LNCAP (cell line): Measurements from ENCODE around the gene PPP2R2C.

Source experiments
- TF ChIP-seq, protein P1 (sequence below): fragments of 450-650 bp; IDR thresholded peaks from 2 replicates; pipeline ENCODE4 v1.5.1; 2017; ENCODE audit warnings: mild to moderate bottlenecking

PPP2R2C gene

DNA sequence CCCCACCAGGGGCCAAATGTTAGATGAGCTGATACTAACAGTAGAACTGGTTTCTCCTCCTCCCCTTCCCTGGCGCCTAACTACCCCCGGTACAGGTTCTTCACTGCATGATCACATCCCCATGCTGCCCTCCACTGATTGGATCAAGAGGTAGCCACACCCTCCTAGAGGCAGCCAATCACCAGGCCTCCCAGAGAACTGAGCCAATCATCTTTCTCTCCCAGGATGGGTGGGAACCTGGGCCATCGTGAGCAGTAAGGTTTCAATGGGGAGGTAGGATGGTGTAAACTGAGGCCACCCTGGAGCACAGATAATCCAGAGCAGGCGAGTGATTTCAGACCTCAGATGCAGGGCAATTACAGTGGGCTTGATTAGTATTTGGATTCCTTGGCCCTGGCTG is 64.2 kb downstream of the PPP2R2C start:
- TF ChIP-seq, protein P1, sequence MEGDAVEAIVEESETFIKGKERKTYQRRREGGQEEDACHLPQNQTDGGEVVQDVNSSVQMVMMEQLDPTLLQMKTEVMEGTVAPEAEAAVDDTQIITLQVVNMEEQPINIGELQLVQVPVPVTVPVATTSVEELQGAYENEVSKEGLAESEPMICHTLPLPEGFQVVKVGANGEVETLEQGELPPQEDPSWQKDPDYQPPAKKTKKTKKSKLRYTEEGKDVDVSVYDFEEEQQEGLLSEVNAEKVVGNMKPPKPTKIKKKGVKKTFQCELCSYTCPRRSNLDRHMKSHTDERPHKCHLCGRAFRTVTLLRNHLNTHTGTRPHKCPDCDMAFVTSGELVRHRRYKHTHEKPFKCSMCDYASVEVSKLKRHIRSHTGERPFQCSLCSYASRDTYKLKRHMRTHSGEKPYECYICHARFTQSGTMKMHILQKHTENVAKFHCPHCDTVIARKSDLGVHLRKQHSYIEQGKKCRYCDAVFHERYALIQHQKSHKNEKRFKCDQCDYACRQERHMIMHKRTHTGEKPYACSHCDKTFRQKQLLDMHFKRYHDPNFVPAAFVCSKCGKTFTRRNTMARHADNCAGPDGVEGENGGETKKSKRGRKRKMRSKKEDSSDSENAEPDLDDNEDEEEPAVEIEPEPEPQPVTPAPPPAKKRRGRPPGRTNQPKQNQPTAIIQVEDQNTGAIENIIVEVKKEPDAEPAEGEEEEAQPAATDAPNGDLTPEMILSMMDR, result no peak

DNA sequence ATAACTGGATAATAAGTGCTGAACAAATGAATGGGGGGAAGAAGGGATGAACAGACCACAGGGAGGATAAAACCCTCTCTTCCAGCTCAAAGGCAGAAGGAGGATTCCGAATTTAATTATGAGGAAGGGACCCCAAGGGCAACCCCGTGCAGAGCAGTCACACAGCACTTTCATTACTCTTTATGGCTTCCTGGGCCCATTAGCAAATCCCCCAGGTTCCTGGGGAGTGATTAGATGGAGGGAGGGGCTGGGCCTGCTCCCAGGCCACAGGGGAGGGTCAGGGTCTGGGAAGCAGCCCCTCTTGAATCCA is 67.1 kb downstream of the PPP2R2C start:
- TF ChIP-seq, protein P1, result no peak

DNA sequence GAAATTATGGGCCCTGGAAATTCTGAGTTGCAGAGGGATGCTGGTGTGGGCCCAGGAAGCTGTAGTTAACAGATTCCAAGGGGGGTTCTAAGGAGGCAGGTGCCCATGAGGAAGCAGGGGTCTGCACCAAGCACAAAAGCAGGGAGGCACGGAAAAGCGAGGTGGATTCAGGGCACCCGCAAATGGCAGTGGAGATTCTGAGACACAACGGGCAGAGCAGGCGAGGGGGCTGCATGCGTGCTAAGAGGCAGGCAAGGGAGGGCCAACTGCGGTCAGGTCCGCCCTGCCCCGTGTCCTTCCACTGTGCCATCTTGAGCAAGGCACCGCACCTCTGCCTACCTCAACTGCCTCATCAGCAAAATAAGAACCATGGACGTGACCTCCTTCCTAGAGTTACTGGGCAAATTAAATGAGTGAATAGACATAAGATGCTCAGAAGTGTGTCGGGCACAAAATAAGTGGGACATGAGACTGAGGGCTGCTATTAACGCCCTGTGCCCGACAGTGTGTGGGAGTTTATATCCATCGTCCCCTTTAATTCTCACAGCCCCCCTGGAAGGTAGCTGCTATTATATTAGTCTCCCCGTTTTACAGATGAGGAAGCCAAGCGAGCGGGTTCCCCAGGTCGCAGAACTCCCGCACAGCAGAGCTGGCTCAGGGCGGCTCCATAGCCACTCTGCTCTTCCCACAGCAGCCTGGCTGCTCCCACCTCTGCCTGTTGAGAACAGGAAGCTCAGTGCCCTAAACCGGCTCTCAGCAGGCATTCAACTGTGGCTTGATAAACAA is 67.6 kb downstream of the PPP2R2C start:
- TF ChIP-seq, protein P1, result no peak

DNA sequence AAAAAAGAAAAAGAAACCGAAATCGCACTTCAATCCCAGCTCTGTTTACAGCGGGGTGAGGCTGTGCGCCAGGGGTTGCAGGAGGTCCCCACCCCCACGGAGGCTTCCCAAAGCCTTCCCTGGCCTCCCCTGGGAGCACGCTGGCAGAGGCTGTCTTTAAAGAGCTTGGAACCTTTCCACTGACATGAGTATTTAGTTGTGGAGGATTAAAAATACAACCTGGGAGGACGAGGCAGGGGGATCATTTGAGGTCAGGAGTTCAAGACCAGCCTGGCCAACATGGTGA is 69.1 kb downstream of the PPP2R2C start:
- TF ChIP-seq, protein P1, result no peak

DNA sequence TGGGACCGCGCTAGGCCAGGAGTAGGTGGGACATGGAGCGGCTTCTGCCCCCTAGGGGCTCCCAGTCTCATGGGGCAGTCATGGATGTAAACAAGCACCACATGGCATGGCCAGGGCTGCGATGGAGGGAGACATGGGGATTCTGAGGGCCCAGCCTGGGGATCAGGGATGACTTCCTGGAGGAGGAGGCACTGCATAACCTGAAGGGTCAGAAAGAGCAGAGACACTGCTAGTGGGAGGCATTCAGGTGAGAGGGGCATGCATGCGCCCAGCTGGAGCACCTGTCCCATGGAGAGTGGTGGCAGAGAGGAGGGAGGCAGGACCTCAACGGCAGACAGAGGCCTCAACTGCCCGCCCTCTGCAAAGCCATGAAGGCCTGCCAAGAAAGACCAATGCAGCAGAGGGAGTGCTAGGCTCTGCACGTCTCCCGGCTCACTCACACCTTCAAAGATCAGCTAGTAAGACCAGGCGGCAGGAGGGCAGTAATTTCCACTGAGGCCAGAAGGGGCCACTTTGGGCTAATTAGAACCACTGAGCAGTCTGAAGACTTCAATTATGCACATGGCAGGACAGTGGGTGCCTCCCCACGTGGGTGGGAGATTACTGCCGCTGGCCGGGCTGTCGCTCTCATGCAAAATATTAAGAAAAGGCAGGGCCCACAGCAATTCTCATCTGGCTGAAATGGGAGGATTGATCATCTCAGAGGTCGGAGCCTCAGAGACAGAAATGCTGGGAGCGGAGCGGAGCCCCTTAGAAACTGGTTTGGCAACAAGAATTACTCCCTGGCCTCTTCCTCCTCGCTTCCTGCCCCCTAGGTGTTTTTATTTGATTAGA is 69.6 kb downstream of the PPP2R2C start:
- TF ChIP-seq, protein P1, result no peak

DNA sequence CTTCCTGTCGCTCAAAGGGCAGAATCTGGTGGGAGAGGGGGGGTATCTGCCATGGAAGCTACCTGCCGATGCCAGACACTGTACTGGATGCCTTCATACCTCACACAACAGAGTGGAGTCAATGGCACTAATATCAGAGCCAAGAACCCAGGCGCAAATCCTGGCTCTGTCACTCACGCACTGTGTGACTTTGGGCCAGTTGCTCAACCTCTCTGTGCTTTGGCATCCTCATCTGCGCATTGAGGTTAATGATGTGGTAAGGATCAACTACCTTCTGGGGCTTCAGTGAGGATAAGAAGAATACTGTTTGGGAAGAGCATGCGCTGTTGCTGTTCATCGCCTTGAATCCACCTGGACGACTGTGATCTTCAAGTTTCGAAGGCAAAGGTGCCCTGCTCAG is 70.6 kb downstream of the PPP2R2C start:
- TF ChIP-seq, protein P1, result no peak

DNA sequence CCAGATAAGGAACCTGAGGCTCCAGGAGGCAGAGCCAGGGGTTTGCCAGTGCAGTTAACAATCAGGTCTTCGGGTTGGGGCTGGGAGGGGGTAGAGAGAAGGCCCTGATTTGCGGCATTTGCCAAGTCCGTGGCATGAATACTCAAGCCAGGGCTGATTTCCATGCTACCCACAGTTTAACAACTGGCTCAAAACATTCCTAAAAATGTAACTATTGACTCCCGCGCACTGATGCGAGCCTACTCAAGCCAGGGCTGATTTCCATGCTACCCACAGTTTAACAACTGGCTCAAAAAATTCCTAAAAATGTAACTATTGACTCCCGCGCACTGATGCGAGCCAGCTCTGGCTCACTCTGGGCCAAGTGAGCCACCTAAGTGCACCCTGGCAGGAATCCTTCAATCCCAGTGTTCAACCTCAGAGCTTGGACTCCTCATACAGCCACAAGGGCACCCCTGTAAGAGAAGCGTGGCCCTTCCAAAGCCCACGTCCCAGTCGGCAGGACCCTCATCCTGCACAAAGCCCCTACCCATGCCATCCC is 75.6 kb downstream of the PPP2R2C start:
- TF ChIP-seq, protein P1, result no peak
